SK-N-SH treated with all-trans-retinoic acid at 6 μM for 48 hours (cell line): Measurements from ENCODE around the gene PMS2.
"Not testable (repeated sequence)": the region's sequence is repeated elsewhere in the genome, so short reads cannot be mapped to it uniquely, and the experiment has no call there.

ENCODE experiments used
- OSR1 ChIP-seq: fragments of 250-450 bp; sonication (Bioruptor Pico); IDR thresholded peaks from 2 replicates; pipeline ENCODE4 v1.8.0; 2022; ENCODE audit warnings: moderate library complexity, mild to moderate bottlenecking, inconsistent platforms
- PATZ1 ChIP-seq: fragments of 250-450 bp; sonication (Bioruptor Pico); IDR thresholded peaks from 2 replicates; pipeline ENCODE4 v1.8.0; 2020; ENCODE audit warnings: mild to moderate bottlenecking, moderate library complexity, borderline replicate concordance
- PPARA ChIP-seq: fragments of 250-450 bp; sonication (Bioruptor Pico); IDR thresholded peaks from 2 replicates; pipeline ENCODE4 v1.5.0; 2020; ENCODE audit warnings: mild to moderate bottlenecking, borderline replicate concordance
- ZNF8 ChIP-seq: fragments of 450-650 bp; formaldehyde crosslinking; IDR thresholded peaks from 2 replicates; pipeline ENCODE4 v1.5.0; 2020; ENCODE audit warnings: mild to moderate bottlenecking, moderate library complexity

- TF ChIP-seq PATZ1 (CRISPR knock-in tag); PPARA; OSR1 (CRISPR knock-in tag); ZNF8: not testable (repeated sequence)
Measured at GRCh38 chr7:5924630-5925029, 84.2 kb downstream of the PMS2 start.
